HPDE6-E6E7 (cell line): ENCODE measurements around the gene UBAC1.
"Not testable (repeated sequence)": the region's sequence is repeated elsewhere in the genome, so short reads cannot be mapped to it uniquely, and the experiment has no call there.

Source experiments
- DNase-seq: peaks from one replicate; pipeline ENCODE4 v3.0.0; 2011; ENCODE audit warnings: missing footprints; ENCODE audit errors: extremely low spot score

UBAC1 gene

DNA sequence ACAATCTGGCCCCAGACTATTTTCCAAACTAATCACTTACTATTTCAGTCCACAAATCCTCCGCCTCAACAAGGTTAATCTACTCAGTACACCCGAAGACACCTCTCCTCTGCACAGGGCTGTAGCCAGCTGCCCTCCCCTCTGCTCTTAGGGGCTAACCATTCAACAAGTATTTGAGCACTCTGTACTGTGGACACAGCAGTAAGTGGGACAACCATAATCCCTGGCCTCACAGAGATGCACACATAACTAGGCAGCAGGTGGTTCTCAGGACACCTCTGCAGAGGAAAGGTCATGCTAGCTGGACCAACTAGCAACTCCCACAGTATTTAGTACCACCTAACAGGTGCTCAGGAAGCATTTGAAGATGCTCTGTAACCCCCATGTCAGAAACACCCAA, 59.3 kb downstream of the UBAC1 start:
- no peak for DNase-seq

GRCh38 chr9:135901031-135901758, 60.0 kb downstream of the UBAC1 start:
- DNase-seq: no peak

- DNase-seq: no peak
Measured at GRCh38 chr9:135898634-135899407, 62.4 kb downstream of the UBAC1 start.

GRCh38 chr9:135896626-135897025, 64.5 kb downstream of the UBAC1 start:
- no peak for DNase-seq

DNA sequence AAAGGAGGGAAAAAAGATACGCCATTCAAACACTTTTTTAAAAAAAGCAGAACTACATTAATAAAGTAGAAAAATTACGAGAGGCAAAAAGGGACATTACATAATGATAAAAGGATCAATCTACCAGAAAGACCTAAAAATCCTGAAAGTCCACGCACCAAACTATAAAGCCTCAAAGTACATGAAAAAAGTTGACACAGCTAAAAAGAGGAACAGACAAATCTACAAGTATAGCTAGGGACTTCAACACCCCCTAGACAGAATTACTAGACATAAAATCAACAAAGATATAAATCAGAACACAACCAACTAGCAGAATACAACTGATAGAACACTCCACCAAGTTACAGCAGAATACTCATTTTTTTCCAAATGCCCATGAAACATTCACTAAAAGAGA, 65.0 kb downstream of the UBAC1 start:
- no peak for DNase-seq

- no peak for DNase-seq
Measured at GRCh38 chr9:135895202-135895848, 65.8 kb downstream of the UBAC1 start.

DNA sequence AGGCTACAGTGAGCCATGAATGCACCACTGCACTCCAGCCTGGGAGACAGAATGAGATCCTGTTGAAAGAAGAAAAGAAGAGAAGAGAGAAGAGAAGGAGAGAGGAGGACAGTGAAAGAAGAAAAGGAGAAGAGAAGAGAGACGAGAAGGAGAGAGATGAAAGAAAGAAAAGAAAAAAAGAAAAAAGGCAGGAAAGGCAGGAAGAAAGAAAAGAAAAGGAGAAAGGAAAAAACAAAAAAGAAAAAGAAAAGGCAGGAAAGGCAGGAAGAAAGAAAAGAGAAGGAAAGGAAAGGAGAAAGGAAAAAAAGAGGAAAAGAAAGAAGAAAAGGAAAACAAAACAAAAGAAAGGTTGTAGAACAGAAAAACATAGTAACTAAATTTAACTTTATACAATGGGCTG, 68.1 kb downstream of the UBAC1 start:
- DNase-seq: no peak

GRCh38 chr9:135892327-135892726, 68.8 kb downstream of the UBAC1 start:
- DNase-seq: not testable (repeated sequence)

DNA sequence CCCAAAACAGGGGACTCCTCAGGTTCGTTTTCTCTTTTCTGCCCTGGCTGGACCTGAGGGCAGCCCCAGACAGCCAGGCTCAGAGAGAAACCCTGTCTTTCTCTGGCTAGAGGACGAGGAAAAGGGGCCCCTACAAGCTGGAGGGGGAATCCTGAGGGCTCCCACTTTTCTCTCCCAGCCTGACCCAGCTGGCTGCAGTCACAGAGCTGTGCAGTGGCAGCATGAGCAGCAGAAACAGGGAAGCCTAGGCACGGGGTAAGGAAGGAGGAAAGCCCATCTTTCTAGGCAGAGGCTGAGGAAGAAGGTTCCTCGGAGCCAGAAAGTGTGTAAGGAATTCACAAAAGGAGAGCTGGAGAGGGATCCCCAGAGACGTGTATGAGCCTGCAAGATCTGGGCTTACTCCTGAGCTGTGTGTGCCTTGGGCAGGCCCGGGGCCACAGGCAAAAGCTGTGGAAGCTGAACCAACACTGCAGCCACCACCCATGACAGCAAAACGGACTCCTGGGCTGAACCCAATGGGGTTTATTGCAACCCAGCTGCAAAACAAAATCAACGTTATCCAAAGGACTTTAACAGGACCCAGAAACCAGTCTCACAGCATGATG, 70.0 kb downstream of the UBAC1 start:
- DNase-seq: peak; percentile 59

GRCh38 chr9:135890190-135891026, 70.8 kb downstream of the UBAC1 start:
- peak; percentile 39 for DNase-seq

- DNase-seq: no peak
Measured at GRCh38 chr9:135889564-135890189, 71.5 kb downstream of the UBAC1 start.

GRCh38 chr9:135888766-135889394, 72.3 kb downstream of the UBAC1 start:
- no peak for DNase-seq

DNA sequence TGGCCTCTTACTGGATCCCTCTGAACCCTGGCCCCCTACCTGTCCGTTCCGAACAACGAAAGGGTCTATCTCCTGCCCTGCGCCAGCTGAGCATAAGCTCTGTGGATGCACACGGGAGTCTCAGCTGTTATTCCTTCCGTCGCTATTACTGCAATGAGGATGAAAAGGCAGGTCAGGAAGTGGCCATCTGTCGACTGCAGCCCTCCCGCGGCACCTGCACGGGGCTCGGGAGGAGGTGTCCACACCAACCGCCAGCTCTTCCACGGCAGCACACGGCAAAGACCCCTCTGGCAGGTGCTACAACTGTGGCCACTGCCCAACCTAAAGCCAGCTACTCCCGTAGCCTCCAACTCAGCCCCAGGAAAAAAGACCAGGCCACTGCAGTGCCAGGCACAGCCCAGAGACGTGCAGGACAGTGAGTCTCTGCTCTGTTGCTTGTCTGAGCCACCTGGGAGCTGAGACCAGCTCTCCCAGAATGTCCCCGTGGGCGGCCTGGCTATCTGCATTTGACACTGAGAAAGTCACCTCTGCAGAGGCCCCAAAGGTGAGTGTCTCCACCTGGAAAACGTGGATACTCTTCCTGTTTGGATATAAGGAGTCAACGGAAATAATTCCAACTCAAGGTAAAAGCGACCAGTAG, 72.9 kb downstream of the UBAC1 start:
- no peak for DNase-seq

DNA sequence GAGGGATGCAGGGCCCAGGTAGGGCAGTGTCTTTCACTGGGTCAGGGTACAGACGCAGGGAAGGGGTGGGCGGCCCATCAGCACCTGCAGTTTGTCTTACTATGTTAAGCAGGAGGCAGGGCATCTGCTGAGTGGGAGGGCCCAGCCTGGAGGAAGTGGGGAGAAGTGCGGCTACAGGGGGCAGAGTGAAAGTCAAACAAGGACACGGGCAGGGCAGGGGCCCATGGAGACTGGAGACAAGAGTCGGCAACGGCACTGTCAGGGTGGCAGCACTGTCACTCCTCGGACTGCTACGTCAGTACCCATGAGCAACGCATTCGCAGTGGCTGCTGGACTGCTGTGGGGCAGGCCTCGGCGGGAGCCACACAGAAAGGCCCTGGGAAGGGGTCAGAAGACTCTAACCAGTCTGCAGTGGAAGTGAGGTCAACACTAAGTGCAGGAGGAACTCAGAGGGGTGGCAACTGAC, 73.6 kb downstream of the UBAC1 start:
- DNase-seq: no peak

DNA sequence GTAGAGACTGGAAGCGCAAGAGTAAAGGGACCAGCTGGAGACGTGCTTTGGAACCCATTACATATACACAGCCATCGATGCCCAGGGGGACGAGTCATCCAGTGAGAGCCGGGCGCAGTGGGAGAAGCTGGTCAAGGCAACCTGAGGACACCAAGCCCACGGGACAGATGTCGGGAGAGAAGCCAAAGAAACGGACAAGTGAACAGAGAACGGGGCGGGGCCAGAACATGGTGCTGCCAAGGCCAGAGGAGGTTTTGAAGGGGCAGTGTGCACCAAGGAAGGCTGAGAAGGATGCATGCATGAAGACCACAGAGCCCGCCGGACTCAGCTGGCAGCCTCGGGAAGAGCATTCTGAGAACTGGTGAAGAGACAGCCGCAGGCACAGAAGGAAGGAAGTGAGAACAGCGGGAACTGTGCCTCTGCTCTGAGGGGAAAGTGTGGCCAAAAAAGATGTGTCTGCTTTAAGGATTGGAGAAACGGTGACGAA, 74.1 kb downstream of the UBAC1 start:
- DNase-seq: no peak

DNA sequence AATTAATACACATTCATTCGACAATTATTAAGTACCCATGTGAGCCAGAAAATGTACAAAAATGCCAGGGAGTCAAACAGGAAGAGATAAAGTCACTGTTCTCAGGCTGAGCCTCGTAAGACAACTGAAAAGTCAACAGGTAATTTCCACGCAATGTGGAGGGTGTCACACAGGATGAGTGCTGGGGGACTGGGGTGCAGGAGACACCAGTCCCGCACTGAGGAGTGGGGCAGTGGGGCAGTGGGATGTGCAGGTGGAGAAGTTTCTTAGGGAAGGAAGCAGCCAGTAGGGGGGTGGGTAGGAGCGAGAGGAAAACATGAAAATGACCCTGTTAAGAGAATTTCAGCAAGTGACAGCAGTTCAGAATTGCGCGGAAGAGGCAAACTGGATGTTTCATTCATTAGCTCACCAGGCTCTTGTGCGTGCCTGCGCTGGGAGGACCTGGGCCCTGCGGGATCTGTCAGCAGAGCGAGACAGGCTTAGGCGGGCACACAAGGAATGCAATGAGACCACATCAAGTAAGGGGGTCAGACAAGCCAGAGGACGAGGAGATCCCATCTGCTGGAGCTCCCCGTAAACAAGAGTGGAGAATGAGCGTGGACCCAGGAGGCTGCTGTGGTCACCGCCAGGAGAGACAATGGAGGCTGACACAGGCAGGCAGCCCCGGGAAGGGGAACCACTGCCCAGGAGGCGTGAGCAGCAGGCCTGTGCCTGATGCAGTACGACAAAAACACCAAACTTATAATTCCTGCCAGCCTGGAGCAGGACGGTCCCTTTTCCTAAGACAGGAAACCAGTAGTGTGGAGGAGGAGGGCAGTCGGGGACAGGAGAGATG, 74.8 kb downstream of the UBAC1 start:
- DNase-seq: no peak

GRCh38 chr9:135885100-135885853, 75.9 kb downstream of the UBAC1 start:
- DNase-seq: no peak
